Activated naive CD8-positive, alpha-beta T cell treated with anti-CD3 and anti-CD28 coated beads, Interleukin-2, amount 50 U/mL, for 24 hours (primary cell): Measurements from ENCODE around the gene ZBTB5.
A peak's percentile ranks its signal among the peaks of the same experiment; 100 is the strongest.
"Not testable (repeated sequence)": the region's sequence is repeated elsewhere in the genome, so short reads cannot be mapped to it uniquely, and the experiment has no call there.

Source experiments
- ATAC-seq: fragments of 150-1000 bp; cut with Tn5 transposase; one replicate; pipeline ENCODE4 v1.10.0; 2021
- DNase-seq: peaks from one replicate; pipeline ENCODE4 v3.0.0; 2021
- H3K27ac Mint-ChIP-seq: one replicate; pipeline ENCODE4 v1.8.0; 2021; ENCODE audit warnings: mild to moderate bottlenecking, mixed read lengths
- H3K27me3 Mint-ChIP-seq: one replicate; pipeline ENCODE4 v1.8.0; 2021; ENCODE audit warnings: mixed read lengths
- H3K36me3 Mint-ChIP-seq: one replicate; pipeline ENCODE4 v1.8.0; 2021; ENCODE audit warnings: low read depth, mixed read lengths
- H3K4me1 Mint-ChIP-seq: one replicate; pipeline ENCODE4 v1.8.0; 2021; ENCODE audit warnings: mixed read lengths
- H3K4me3 Mint-ChIP-seq: one replicate; pipeline ENCODE4 v1.8.0; 2021; ENCODE audit warnings: mild to moderate bottlenecking, moderate library complexity, mixed read lengths
- H3K9me3 Mint-ChIP-seq: one replicate; pipeline ENCODE4 v1.8.0; 2021; ENCODE audit warnings: mixed read lengths

The ZBTB5 gene

DNA sequence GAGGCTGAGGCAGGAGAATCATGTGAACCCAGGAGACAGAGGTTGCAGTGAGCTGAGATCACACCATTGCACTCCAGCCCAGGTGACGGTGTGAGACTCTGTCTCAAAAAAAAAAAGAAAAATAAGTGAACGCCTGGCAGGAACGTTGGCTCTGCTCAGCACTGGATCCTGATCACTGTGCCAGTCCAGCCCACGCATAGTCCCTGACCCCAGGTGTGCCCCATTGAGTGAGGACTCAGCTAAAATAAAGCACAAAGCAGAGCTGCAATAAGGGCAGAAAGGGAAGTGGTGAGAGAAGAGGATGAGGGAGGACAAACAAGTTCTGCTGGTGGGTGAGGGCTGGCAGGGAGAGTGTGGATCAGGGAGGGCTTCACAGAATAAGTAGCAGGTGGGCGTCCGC lies 38.4 kb downstream of the ZBTB5 start:
- H3K9me3 Mint-ChIP-seq = no peaks in the 10 kb centered on the region
- peaks cover 18% of the 10 kb centered on the region for H3K36me3 Mint-ChIP-seq
- peaks cover 19% of the 10 kb centered on the region for H3K4me1 Mint-ChIP-seq
- DNase-seq (no peak), ATAC-seq (no peak)
- H3K4me3 Mint-ChIP-seq = no peak overlapping the region
- no peak overlapping the region for H3K27ac Mint-ChIP-seq
- no peaks in the 10 kb centered on the region for H3K27me3 Mint-ChIP-seq

DNA sequence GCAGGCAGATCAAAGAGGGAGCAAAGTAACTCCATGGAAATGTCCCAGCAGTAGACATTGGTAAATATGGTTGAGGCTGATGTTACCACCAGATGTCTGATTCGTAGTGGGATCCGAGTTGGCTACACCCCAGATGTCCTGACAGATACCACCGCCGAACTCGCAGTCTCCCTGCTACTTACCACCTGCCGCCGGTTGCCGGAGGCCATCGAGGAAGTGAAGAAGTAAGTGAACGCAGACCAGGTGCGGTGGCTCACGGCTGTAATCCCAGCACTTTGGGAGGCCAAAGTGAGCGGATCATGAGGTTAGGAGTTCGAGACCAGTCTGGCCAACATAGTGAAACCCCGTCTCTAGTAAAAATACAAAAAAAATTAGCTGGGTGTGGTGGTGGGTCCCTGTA lies 38.8 kb downstream of the ZBTB5 start:
- ATAC-seq, H3K27ac Mint-ChIP-seq: not testable (repeated sequence)

DNA sequence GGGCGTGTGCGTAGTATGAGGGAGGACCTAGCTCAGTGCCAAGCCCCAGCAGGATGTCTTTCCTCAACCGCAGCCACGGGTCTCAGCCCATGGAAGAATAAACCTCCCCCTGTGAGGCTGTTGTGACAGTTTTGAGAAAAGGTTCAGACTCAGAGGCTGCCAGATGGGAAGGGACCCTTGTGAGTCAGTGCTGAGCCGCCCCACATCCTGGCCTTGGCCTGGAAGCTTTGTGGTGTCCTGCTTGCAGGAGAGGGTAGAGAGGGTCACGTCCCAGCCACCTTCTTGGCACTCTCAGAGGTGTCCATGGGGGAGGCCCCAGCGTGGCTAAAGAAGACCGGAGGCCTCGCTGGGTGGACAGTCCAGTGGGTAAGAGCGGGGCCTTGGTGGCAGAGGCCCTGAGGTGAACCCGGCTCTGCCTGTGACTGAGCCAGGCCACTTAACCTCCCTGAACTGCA lies 39.9 kb downstream of the ZBTB5 start:
- ATAC-seq = no peak
- Mint-ChIP-seq H3K4me3 (no peak overlapping the region), H3K4me1 (peaks cover 20% of the 10 kb centered on the region), H3K36me3 (peaks cover 16% of the 10 kb centered on the region), H3K27me3 (no peaks in the 10 kb centered on the region), H3K9me3 (no peaks in the 10 kb centered on the region), H3K27ac (no peak overlapping the region)
- no peak for DNase-seq

More for the DNA sequence above, 38.8 kb downstream of the ZBTB5 start:
- not testable (repeated sequence) for H3K9me3 Mint-ChIP-seq, DNase-seq, H3K27me3 Mint-ChIP-seq, H3K4me3 Mint-ChIP-seq
- Mint-ChIP-seq H3K36me3 (peaks cover 16% of the 10 kb centered on the region), H3K4me1 (peaks cover 19% of the 10 kb centered on the region)

DNA sequence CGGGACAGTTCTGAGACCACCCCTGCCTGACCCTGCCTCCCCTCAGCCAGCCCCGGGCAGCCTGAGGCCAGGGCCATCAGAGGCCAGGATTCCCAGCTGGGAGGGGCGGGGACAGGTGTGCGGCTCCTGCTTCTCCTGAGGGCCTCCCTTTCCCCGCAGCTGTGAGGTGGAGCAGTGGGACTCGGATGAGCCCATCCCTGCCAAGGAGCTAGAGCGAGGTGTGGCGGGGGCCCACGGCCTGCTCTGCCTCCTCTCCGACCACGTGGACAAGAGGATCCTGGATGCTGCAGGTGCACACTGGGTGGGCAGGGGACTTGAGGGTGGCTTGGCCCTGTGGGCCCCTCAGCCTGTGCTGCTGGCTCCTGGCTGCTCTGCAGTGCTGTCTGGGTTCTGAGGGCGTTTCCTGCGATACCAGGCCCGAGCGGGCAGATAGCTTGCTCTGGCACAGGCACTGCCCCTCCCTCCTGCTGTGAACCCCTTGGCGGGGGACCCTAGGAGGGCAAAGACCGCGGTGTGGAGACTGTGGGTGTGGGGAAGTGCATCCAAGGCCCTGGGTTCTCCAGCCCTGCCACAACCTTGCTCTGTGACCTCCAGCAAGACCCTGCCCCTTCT lies 40.5 kb downstream of the ZBTB5 start:
- no peaks in the 10 kb centered on the region for H3K27me3 Mint-ChIP-seq
- H3K27ac Mint-ChIP-seq = no peak overlapping the region
- H3K36me3 Mint-ChIP-seq = peaks cover 16% of the 10 kb centered on the region
- no peak for ATAC-seq
- H3K4me1 Mint-ChIP-seq = peaks cover 20% of the 10 kb centered on the region
- H3K4me3 Mint-ChIP-seq = no peak overlapping the region
- no peak for DNase-seq
- no peaks in the 10 kb centered on the region for H3K9me3 Mint-ChIP-seq

DNA sequence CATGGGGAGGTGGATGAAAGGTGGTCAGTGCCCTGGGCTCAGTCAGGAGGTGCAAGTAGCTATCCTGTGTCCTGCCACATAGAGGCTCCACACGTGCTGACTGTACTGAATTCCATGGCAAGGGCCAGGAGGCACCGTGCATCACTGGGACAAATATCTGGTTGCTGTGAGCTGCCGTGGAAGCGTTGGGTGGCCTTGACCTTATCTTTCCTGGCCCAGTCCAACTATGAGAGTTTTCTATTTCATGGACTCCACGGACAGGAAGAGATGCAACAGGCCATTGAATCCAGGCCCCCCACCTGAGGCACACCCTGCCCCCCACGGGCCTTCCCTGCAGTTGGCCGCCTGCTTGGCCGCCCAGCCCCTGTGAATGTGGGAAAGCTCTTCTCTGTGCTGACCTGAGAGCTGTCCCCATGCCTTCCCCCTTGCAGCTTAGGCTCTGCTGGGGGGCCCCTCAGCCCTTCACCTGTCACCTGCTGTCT lies 41.0 kb downstream of the ZBTB5 start:
- DNase-seq (no peak), ATAC-seq (no peak)
- Mint-ChIP-seq H3K4me3 (peak overlapping the region; percentile 94), H3K9me3 (no peaks in the 10 kb centered on the region), H3K4me1 (peaks cover 20% of the 10 kb centered on the region), H3K36me3 (peaks cover 16% of the 10 kb centered on the region), H3K27ac (peak overlapping the region; percentile 96), H3K27me3 (no peaks in the 10 kb centered on the region)

DNA sequence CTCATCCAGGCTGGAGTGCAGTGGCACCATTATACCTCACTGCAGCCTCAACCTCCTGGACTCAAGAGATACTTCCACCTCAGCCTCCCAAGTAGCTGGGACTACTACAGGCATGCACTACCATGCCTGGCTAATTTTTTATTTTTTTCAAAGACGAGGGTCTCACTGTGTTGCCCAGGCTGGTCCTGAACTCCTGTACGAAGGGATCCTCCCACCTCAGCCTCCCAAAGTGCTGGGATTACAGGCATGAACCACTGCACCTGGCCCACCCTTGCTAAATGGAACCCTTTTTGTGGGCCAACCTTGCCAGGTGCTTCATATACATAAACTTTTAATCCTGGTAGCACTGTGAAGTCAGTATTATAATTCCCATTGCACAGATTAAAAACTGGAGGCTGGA lies 41.7 kb downstream of the ZBTB5 start:
- no peaks in the 10 kb centered on the region for H3K9me3 Mint-ChIP-seq
- DNase-seq = no peak
- no peaks in the 10 kb centered on the region for H3K27me3 Mint-ChIP-seq
- H3K4me1 Mint-ChIP-seq = peaks cover 20% of the 10 kb centered on the region
- peak overlapping the region; percentile 96 for H3K27ac Mint-ChIP-seq
- peak overlapping the region; percentile 94 for H3K4me3 Mint-ChIP-seq
- no peak for ATAC-seq
- H3K36me3 Mint-ChIP-seq = peaks cover 16% of the 10 kb centered on the region

DNA sequence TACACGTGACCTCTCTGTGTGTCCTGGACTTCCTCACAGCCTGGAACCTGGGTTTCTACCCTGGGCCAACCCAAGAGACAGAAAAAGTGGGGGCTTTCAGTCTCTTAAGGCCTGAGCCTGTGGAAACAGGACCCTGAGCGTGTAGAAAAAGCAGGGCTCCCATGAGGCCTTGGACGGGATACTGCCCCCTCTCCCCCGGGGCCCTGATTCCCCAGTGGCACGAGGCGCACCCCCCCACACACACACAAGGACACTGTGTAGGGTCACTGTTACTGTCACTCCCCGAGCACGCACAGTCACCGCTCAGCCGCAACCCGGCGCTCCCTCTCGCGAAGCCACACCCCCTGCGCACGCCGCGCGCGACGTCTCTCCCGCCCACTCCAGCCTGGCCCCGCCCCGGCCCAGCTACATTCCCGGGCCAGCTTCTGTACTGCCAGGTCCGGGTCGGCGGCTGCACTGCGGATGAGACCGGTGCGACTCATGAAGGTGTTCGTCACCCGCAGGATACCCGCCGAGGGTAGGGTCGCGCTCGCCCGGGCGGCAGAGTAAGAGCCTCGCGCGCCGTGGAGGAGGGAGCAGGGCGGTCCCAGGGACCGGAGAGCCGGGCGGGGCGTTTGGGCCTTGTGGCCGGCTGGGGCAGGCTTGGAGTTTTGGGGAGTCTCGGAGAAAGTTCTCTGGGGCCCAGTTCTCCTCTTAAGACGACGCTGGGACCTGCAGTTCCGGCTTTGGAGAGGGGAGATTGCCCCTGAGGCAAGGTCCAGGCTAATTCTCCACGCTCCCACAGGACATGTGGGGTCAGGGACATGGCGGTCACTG lies 42.8 kb downstream of the ZBTB5 start, which contains the start of gene GRHPR:
Gene GRHPR, plus strand, starts transcription at position 408 of the 816 bp plus-strand sequence. Its CDS starts 55 bp downstream, at position 463.
- H3K27ac Mint-ChIP-seq = peak within 1 kb of the TSS; percentile 96
- peak within 1 kb of the TSS; percentile 94 for H3K4me3 Mint-ChIP-seq
- H3K4me1 Mint-ChIP-seq = peaks cover 20% of the 10 kb centered on the region
- DNase-seq = peak; percentile 94
- peak; percentile 99 for ATAC-seq
- H3K36me3 Mint-ChIP-seq = peaks cover 16% of the 10 kb centered on the region
- no peaks in the 10 kb centered on the region for H3K9me3 Mint-ChIP-seq
- no peaks in the 10 kb centered on the region for H3K27me3 Mint-ChIP-seq

DNA sequence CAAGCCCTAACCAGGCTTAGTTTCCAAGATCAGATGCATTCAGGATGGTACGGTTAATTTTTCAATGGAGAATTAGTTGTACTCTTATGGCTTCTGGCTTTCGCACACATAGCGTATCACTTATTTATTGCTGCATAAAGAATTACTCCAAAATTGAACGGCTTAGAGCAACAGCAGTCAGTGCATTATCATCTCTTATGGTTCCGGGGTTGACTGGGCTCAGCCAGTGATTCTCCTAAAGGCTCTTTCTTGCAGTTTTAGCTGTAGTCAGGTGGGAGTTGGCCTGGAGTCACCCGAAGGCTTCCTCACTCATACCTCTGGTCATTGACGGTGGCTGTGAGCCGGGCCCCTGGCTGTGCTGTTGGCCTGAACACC lies 43.3 kb downstream of the ZBTB5 start:
- no peak for ATAC-seq
- DNase-seq = no peak
- Mint-ChIP-seq H3K9me3 (no peaks in the 10 kb centered on the region), H3K4me1 (peaks cover 20% of the 10 kb centered on the region), H3K4me3 (peak overlapping the region; percentile 94), H3K27me3 (no peaks in the 10 kb centered on the region), H3K36me3 (peaks cover 14% of the 10 kb centered on the region), H3K27ac (peak overlapping the region; percentile 96)

DNA sequence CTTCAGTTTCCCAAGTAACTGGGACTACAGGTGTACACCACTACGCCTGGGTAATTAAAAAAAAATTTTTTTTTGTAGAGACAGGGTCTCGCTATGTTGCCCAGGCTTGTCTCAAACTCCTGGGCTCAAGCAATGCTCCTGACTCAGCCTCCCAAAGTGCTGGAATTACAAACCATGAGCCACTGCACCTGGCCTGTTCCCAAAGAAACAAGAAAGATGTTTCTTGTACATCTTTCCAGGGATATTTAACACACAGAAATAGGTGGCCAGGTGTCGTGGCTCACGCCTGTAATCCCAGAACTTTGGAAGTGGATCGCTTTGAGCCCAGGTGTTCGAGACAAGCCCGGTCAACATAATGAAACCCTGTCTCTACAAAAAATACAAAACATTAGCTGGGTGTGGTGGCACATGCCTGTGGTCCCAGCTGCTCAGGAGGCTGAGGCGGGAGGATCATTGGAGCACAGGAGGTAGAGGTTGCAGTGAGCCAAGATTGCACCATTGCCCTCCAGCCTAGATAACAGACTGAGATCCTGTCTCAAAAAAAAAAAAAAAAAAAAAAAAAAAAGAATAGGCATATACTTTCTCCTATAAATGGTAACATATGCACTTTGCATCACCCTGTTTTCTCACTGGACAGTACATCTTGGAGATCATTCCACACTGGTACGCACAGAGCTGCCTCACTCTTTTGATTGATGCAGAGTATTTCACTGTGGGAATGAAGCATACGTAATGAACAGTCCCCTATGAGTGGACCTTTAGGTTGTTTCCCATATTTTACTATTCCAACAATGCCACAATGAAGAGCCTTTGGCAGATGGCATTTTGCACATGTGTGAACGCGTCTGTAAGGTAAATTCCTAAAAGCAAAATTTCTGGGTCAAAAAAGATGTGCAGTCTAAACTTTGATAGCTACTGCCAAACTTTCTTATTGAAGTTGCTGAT lies 44.7 kb downstream of the ZBTB5 start:
- peaks cover 22% of the 10 kb centered on the region for H3K4me1 Mint-ChIP-seq
- H3K27ac Mint-ChIP-seq = no peak overlapping the region
- peaks cover 9% of the 10 kb centered on the region for H3K36me3 Mint-ChIP-seq
- no peak for DNase-seq
- no peak for ATAC-seq
- H3K9me3 Mint-ChIP-seq = no peaks in the 10 kb centered on the region
- H3K4me3 Mint-ChIP-seq = no peak overlapping the region
- no peaks in the 10 kb centered on the region for H3K27me3 Mint-ChIP-seq

DNA sequence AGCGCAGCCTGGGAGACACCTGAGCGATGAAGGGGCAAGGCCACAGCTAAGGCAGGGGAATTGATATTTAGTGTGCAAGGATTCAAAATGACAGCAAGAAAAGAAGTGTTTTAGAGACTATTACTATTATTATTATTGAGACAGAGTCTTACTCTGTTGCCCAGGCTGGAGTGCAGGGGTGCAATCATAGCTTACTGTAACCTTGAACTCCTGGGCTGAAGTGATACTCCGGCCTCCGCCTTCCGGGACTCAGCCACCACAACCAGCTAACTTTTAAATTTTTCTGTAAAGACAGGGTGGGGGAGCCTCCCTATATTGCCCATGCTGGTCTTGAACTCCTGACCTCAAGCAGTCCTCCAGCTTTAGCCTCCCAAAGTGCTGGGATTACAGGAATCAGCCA lies 46.0 kb downstream of the ZBTB5 start:
- peaks cover 3% of the 10 kb centered on the region for H3K27me3 Mint-ChIP-seq
- no peak overlapping the region for H3K4me3 Mint-ChIP-seq
- H3K27ac Mint-ChIP-seq = no peak overlapping the region

DNA sequence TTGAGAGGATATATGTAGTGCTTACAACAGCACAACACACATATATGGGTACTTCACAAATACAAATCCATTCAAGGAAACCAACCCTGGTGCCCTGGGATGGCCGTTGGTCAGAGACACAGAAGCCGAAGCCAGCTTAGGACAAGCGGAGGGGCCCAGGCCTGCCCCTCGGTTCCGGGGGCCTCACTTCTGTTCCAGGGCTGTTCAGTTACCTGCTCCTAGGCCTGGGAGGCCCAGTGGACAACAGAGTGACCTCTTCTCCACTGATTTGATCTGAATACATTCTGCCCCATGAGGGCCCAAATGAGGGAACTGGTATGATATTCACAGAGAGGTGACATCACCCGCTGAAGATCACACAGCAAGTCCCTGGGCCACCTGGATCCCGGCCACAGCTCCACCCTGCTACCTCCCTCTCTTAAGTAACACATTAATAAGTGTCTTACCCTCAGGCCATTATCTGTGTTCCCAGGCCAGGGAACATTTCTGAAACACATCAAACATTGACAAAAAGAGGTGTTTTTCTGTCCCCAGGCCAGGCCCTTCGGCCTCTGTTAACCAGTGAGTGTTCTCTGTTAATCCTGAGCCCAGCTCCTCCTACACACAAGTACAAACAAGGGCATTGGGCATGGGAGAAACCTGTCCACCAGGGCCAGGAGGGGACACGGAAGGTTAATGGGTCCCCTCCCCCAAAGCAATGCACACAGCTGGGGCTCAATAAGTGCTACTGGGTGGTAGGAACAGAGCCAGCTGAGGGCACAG lies 47.2 kb downstream of the ZBTB5 start:
- Mint-ChIP-seq H3K27me3 (peaks cover 3% of the 10 kb centered on the region), H3K27ac (no peak overlapping the region), H3K4me3 (no peak overlapping the region), H3K9me3 (no peaks in the 10 kb centered on the region), H3K4me1 (peaks cover 22% of the 10 kb centered on the region), H3K36me3 (peaks cover 3% of the 10 kb centered on the region)
- DNase-seq (no peak), ATAC-seq (no peak)

More for the DNA sequence above, 46.0 kb downstream of the ZBTB5 start:
- ATAC-seq (no peak), DNase-seq (no peak)
- H3K36me3 Mint-ChIP-seq = peaks cover 9% of the 10 kb centered on the region
- no peaks in the 10 kb centered on the region for H3K9me3 Mint-ChIP-seq
- peaks cover 30% of the 10 kb centered on the region for H3K4me1 Mint-ChIP-seq

DNA sequence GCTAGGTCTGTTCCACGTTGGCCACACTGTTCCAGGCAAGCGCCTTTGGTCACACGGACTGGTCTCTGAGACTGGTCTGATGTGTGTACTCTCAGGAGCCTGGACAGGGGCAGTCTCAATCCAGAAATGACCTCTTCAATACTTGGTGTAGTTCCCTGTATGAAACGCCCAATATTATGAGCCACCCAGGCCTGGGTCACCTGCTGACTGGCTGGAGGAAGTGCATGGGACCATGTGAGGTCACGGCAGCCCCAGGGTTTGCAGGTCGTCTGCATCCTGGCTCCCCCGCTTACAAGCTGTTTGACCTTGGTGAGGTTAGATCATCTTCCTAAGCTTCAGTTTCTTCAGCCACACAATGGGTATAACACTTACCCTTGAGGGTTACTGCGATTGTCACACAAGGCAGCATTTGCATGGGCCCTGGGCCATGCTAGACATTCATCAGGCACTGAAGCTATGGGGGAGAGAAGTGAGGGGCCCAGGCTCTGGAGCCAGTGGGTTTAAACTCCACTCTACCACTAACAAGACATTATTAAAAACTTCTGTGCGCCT lies 47.9 kb downstream of the ZBTB5 start:
- Mint-ChIP-seq H3K36me3 (peaks cover under 1% of the 10 kb centered on the region), H3K4me1 (peaks cover 22% of the 10 kb centered on the region), H3K9me3 (no peaks in the 10 kb centered on the region), H3K27me3 (peaks cover 3% of the 10 kb centered on the region), H3K4me3 (no peak overlapping the region), H3K27ac (no peak overlapping the region)
- DNase-seq = no peak
- ATAC-seq = no peak

DNA sequence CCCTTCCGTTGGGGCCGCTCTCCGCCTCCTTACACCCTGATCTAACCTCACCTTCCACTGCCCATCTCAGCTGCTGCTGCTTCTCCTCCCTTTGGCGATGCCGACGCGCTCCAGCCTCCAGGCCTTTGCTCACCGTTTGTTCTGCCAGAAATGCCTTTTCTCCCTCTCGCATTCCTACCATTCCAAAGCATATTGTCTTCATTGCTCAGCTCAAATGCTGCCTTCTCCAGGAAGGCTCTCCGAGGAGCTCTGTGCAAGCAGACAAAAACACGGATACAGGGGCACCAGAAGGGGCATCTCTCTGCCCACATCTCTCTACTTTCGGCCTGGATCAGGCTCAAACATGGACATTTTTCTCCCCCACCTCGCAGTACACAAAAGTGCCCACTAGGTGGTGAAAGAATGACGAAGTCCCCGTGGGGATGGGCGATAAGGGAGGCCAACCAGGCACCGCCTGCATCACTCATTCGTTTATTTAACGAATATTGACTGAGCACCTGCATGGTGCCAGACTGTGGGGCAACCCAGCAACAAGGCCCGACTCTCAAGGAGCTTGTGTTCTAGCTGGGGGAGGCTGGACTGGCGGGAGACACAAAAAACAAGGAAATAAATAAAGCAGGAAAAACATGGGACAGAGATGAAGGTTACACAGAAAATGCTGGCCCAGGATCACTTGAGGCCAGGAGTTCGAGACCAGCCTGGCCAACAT lies 50.1 kb downstream of the ZBTB5 start:
- H3K27me3 Mint-ChIP-seq = peaks cover 3% of the 10 kb centered on the region
- H3K4me3 Mint-ChIP-seq = no peak overlapping the region
- H3K36me3 Mint-ChIP-seq = no peaks in the 10 kb centered on the region
- peak overlapping the region; percentile 55 for H3K27ac Mint-ChIP-seq
- DNase-seq (peak; percentile 83), ATAC-seq (peak; percentile 70)
- peaks cover 31% of the 10 kb centered on the region for H3K4me1 Mint-ChIP-seq
- no peaks in the 10 kb centered on the region for H3K9me3 Mint-ChIP-seq
